HepG2 (cell line): ENCODE data around the gene SLCO3A1. TPM values are rescaled to one million over a fixed set of nuclear protein-coding genes. Genes with fewer than 3 reads are reported as not detected.

Experiments
- ATAC-seq: fragments of 200-7000 bp; cut with Tn5 transposase; 3 replicates; pipeline ENCODE4 v1.9.1; 2020; ENCODE audit warnings: mild to moderate bottlenecking, moderate library complexity
- BruUV-seq: library from RNA; stranded (reverse); fragments of 400-500 nt; replicated peaks from 2 replicates; lab custom pipeline; 2021; lab: Mats Ljungman, UMichigan
- CTCF ChIA-PET: fragments of 300-600 bp; formaldehyde crosslinking; extraction: SDS; loops from one replicate; lab custom pipeline; 2021; ENCODE audit warnings: low total read pairs, inconsistent platforms, low intra/inter-chr PET ratio; lab: Yijun Ruan, JAX
- POLR2A ChIA-PET: fragments of 350-600 bp; sonication (Branson Sonifier 250); formaldehyde crosslinking; loops from one replicate; lab custom pipeline; 2020; ENCODE audit warnings: antibody characterized with exemption, inconsistent platforms; lab: Yijun Ruan, JAX
- DNase-seq: peaks from one replicate; pipeline ENCODE4 v3.0.0-alpha.2; 2015; ENCODE audit warnings: low spot score
- FAIRE-seq: peaks from 3 replicates; lab custom pipeline; 2011; peaks lifted over from hg19 to GRCh38; lab: Jason Lieb, UNC
- H2AFZ ChIP-seq: one replicate; pipeline ENCODE4 v1.6.1; 2011; ENCODE audit warnings: low read length, inconsistent platforms
- H3K27ac ChIP-seq: fragments of 300-600 bp; 3 replicates; pipeline ENCODE4 v1.8.0; 2011; ENCODE audit warnings: mixed run types, mild to moderate bottlenecking, mixed read lengths, low read length, inconsistent platforms; ENCODE audit not compliant: insufficient read depth; ENCODE audit errors: extremely low read length
- H3K27me3 ChIP-seq, 2 experiments: fragments of 200-600 bp in 1 of 2; 2 replicates in 1 of 2; 3 replicates in 1 of 2; pipeline versions ENCODE4 v1.6.0 to v1.8.0; 2011; ENCODE audit warnings: low read length in 2 of 2, mild to moderate bottlenecking in 2 of 2, moderate library complexity in 2 of 2, inconsistent platforms in 1 of 2; ENCODE audit not compliant: insufficient read depth in 2 of 2, control insufficient read depth in 1 of 2
- H3K36me3 ChIP-seq, 2 experiments: fragments of 200-600 bp in 1 of 2; replicated peaks in 1 of 2; 2 replicates in 1 of 2; 3 replicates in 1 of 2; pipeline versions ENCODE4 v1.5.1 to v1.8.0; 2011; ENCODE audit warnings: low read length in 2 of 2, inconsistent platforms in 1 of 2; ENCODE audit not compliant: insufficient read depth in 2 of 2, control insufficient read depth in 1 of 2
- H3K4me1 ChIP-seq: 2 replicates; pipeline ENCODE4 v1.5.1; 2012; ENCODE audit warnings: low read length, inconsistent platforms; ENCODE audit not compliant: insufficient read depth
- H3K4me2 ChIP-seq: 2 replicates; pipeline ENCODE4 v1.6.0; 2011; ENCODE audit warnings: low read depth, low read length, inconsistent platforms
- H3K4me3 ChIP-seq, 3 experiments: fragments of 200-600 bp in 1 of 3; sonication (generic), shearing (Covaris generic) in 1 of 3; replicated peaks in 1 of 3; 2 replicates each; pipeline ENCODE4 v1.5.1; 2011 to 2016; ENCODE audit warnings: low read length in 3 of 3, inconsistent platforms in 2 of 3, low read depth in 2 of 3, mild to moderate bottlenecking in 2 of 3, control low read depth in 1 of 3, mixed read lengths in 1 of 3; ENCODE audit not compliant: insufficient read depth in 1 of 3
- H3K79me2 ChIP-seq: one replicate; pipeline ENCODE4 v1.6.1; 2011; ENCODE audit warnings: low read length, inconsistent platforms; ENCODE audit not compliant: insufficient read depth
- H3K9ac ChIP-seq: 2 replicates; pipeline ENCODE4 v1.6.0; 2011; ENCODE audit warnings: mild to moderate bottlenecking, low read depth, low read length, inconsistent platforms; ENCODE audit not compliant: insufficient read depth
- H3K9me3 ChIP-seq: 2 replicates; pipeline ENCODE4 v1.5.1; 2012; ENCODE audit warnings: mild to moderate bottlenecking, low read length
- H4K20me1 ChIP-seq: 2 replicates; pipeline ENCODE4 v1.6.0; 2011; ENCODE audit warnings: inconsistent platforms, mild to moderate bottlenecking, low read length, moderate library complexity; ENCODE audit not compliant: insufficient read depth
- ATF7-NPFF ChIP-seq: sonication (generic); formaldehyde crosslinking; IDR thresholded peaks from 2 replicates; pipeline ENCODE4 v1.8.1; 2023; ENCODE audit warnings: mild to moderate bottlenecking, low read depth, missing genetic modification reagents, moderate library complexity
- HDAC1 ChIP-seq: sonication (generic); formaldehyde crosslinking; IDR thresholded peaks from 2 replicates; pipeline ENCODE4 v1.5.1; 2020; ENCODE audit warnings: mild to moderate bottlenecking, missing genetic modification reagents
- MED8 ChIP-seq: sonication (generic); formaldehyde crosslinking; IDR thresholded peaks from 2 replicates; pipeline ENCODE4 v1.8.1; 2023; ENCODE audit warnings: mild to moderate bottlenecking, missing genetic modification reagents; ENCODE audit not compliant: insufficient replicate concordance
- NFE2 ChIP-seq: sonication (generic); formaldehyde crosslinking; IDR thresholded peaks from 2 replicates; pipeline ENCODE4 v1.4.0; 2020; ENCODE audit warnings: missing genetic modification reagents
- PATZ1 ChIP-seq: sonication (generic); formaldehyde crosslinking; IDR thresholded peaks from 2 replicates; pipeline ENCODE4 v1.4.0; 2020; ENCODE audit warnings: missing genetic modification reagents
- RAD51 ChIP-seq: fragments of 450-650 bp; IDR thresholded peaks from 2 replicates; pipeline ENCODE4 v1.6.1; 2016; ENCODE audit warnings: borderline replicate concordance
- RELA ChIP-seq: sonication (generic); formaldehyde crosslinking; IDR thresholded peaks from 2 replicates; pipeline ENCODE4 v1.4.0; 2020; ENCODE audit warnings: missing genetic modification reagents
- RFX1 ChIP-seq: fragments of 450-650 bp; IDR thresholded peaks from 2 replicates; pipeline ENCODE4 v1.6.1; 2017
- TGIF2 ChIP-seq: IDR thresholded peaks from 2 replicates; pipeline ENCODE4 v1.6.1; 2016; ENCODE audit warnings: control low read depth, missing compliant biosample characterization
- ZBTB33 ChIP-seq: sonication (generic); formaldehyde crosslinking; IDR thresholded peaks from 2 replicates; pipeline ENCODE4 v1.4.0; 2020; ENCODE audit warnings: missing genetic modification reagents
- ZKSCAN1 ChIP-seq: fragments of 150-350 bp; IDR thresholded peaks from 2 replicates; pipeline ENCODE4 v1.6.1; 2014; ENCODE audit warnings: low read length
- ZNF75D ChIP-seq: sonication (generic); formaldehyde crosslinking; IDR thresholded peaks from 2 replicates; pipeline ENCODE4 v1.8.1; 2023; ENCODE audit warnings: missing genetic modification reagents, mild to moderate bottlenecking, borderline replicate concordance
- ZNF782 ChIP-seq: sonication (generic); formaldehyde crosslinking; IDR thresholded peaks from 2 replicates; pipeline ENCODE4 v1.4.0; 2020; ENCODE audit warnings: missing genetic modification reagents, mild to moderate bottlenecking, borderline replicate concordance
- ZSCAN9 ChIP-seq: IDR thresholded peaks from 2 replicates; pipeline ENCODE4 v1.6.1; 2016; ENCODE audit warnings: borderline replicate concordance
- WGBS: methylation state at CpG from one replicate; pipeline ENCODE4 v1.1.6; 2017; ENCODE audit warnings: low lambda C conversion rate; 5-methylcytosine and 5-hydroxymethylcytosine counted together
- in situ Hi-C: cut with HindIII; loops from 2 replicates; pipeline ENCODE4 v1.10.0; 2017; ENCODE audit warnings: low pct_unique_long_range_greater_than_20kb; ENCODE audit not compliant: extremely low pct_ligation_motif_present
- intact Hi-C: fragments of 100-400 bp; cut with micrococcal nuclease; formaldehyde crosslinking; loops from one replicate; pipeline ENCODE4 v1.10.0; 2022; ENCODE audit not compliant: unreplicated experiment
- polyA plus RNA-seq, 8 experiments: library from polyadenylated mRNA; depleted of rRNA in 3 of 8; stranded (reverse) in 7 of 8; unstranded in 1 of 8; fragments of >200 nt; fragmentation: Illumina TruSeq in 4 of 8; extraction: Trizol in 4 of 8; gene quantifications; 2 replicates each; pipeline versions ENCODE4 v1.2.1 to v1.2.3, GENCODE V29; 2011 to 2016; ENCODE audit warnings: low read depth in 4 of 8, missing spikeins in 1 of 8, mixed read lengths in 1 of 8; ENCODE audit not compliant: insufficient read depth in 1 of 8
- total RNA-seq, 5 experiments: library from RNA; depleted of rRNA; stranded (reverse); fragments of >200 nt; fragmentation: Illumina TruSeq; extraction: Trizol; gene quantifications; 2 replicates each; pipeline ENCODE4 v1.2.3, GENCODE V29; 2016; ENCODE audit warnings: low read depth in 1 of 5

Gene SLCO3A1
- total and polyA plus RNA-seq, 2 of the 13 experiments (the other 11 are each of a cell fraction or from before 2014, with no cell fraction given) = 0.02 TPM; not detected in 1

- intact Hi-C loops (no loop called here), in situ Hi-C loops (no loop called here)
- CTCF ChIA-PET = no interaction called here
- DNase-seq (no peak), FAIRE-seq (no peak), ATAC-seq (no peak)
- H3K27ac ChIP-seq = no peak overlapping the region
- H3K9ac ChIP-seq = no peak overlapping the region
- H3K9me3 ChIP-seq = no peaks in the 10 kb centered on the region
- no TSS peak for BruUV-seq
- no peaks in the 10 kb centered on the region for H4K20me1 ChIP-seq
- no peak overlapping the region for H2AFZ ChIP-seq
- no peak overlapping the region for H3K4me2 ChIP-seq
- H3K4me3 ChIP-seq = no peak overlapping the region
- TF ChIP-seq RFX1 = no peak
- no peak for TF ChIP-seq HDAC1 (CRISPR knock-in tag)
- TF ChIP-seq RELA = no peak
- TF ChIP-seq PATZ1 (CRISPR knock-in tag) = no peak
- TF ChIP-seq ZNF782 (CRISPR knock-in tag) = no peak
- TF ChIP-seq MED8 (CRISPR knock-in tag) = no peak
- TF ChIP-seq TGIF2 (CRISPR knock-in tag) = no peak
- no peak for TF ChIP-seq ZNF75D (CRISPR knock-in tag)
- no peak for TF ChIP-seq ZBTB33 (CRISPR knock-in tag)
- no peak for TF ChIP-seq ATF7-NPFF (CRISPR knock-in tag)
- TF ChIP-seq RAD51 = no peak
- TF ChIP-seq NFE2 = no peak
- no peak for TF ChIP-seq ZKSCAN1
- TF ChIP-seq ZSCAN9 (CRISPR knock-in tag) = no peak
- H3K36me3 ChIP-seq = no peaks in the 10 kb centered on the region
- no peaks in the 10 kb centered on the region for H3K79me2 ChIP-seq
- POLR2A ChIA-PET = no interaction called here
- 26% methylated on average over 6 of the region's 10 CpGs for WGBS
- peaks cover 0 to 10% of the 10 kb centered on the region in 2 experiments; a peak in 2 of 5 replicates for H3K27me3 ChIP-seq
- no peaks in the 10 kb centered on the region for H3K4me1 ChIP-seq
These were observed 128.6 kb downstream of the SLCO3A1 start for GRCh38 chr15:91981821-91982800.
